Caco-2 (cell line): ENCODE results near the gene DYRK4. TPM values are rescaled to one million over a fixed set of nuclear protein-coding genes. Genes with fewer than 3 reads are reported as not detected.

Source experiments
- BruUV-seq: library from RNA; stranded (reverse); fragments of 400-500 nt; replicated peaks from 2 replicates; lab custom pipeline; 2021; lab: Mats Ljungman, UMichigan
- CTCF ChIA-PET: fragments of 300-600 bp; sonication (Branson Sonifier 250); formaldehyde crosslinking; loops from one replicate; lab custom pipeline; 2022; ENCODE audit warnings: antibody characterized with exemption; lab: Charles Lee
- POLR2A ChIA-PET: fragments of 300-600 bp; sonication (Branson Sonifier 250); formaldehyde crosslinking; loops from one replicate; lab custom pipeline; 2022; ENCODE audit warnings: antibody characterized with exemption; lab: Charles Lee
- DNase-seq, 2 experiments: peaks; one replicate each; pipeline versions ENCODE4 v3.0.0 to v3.0.0-alpha.2; 2020 to 2022
- H3K27me3 ChIP-seq: replicated peaks from 2 replicates; pipeline ENCODE4 v1.6.0; 2011; ENCODE audit warnings: low read length; ENCODE audit not compliant: control insufficient read depth, insufficient read depth
- H3K36me3 ChIP-seq: 2 replicates; pipeline ENCODE4 v1.5.1; 2011; ENCODE audit warnings: low read length; ENCODE audit not compliant: control insufficient read depth, insufficient read depth
- H3K4me1 ChIP-seq: fragments of 250-450 bp; sonication (Bioruptor Pico); 2 replicates; pipeline ENCODE4 v1.5.1; 2020; ENCODE audit warnings: mild to moderate bottlenecking
- H3K4me3 ChIP-seq: 2 replicates; pipeline ENCODE4 v1.5.1; 2011; ENCODE audit warnings: low read depth, mild to moderate bottlenecking, control low read depth, low read length
- H3K9me3 ChIP-seq: fragments of 250-450 bp; sonication (Bioruptor Pico); 2 replicates; pipeline ENCODE4 v1.5.1; 2020; ENCODE audit warnings: mild to moderate bottlenecking, moderate library complexity
- H3K27ac Mint-ChIP-seq: one replicate; pipeline ENCODE4 v1.8.0; 2022; ENCODE audit warnings: mixed read lengths; ENCODE audit not compliant: unreplicated experiment
- H3K27me3 Mint-ChIP-seq: one replicate; pipeline ENCODE4 v1.8.0; 2022; ENCODE audit warnings: mixed read lengths; ENCODE audit not compliant: insufficient read depth, unreplicated experiment
- H3K36me3 Mint-ChIP-seq: one replicate; pipeline ENCODE4 v1.8.0; 2022; ENCODE audit warnings: mild to moderate bottlenecking, mixed read lengths; ENCODE audit not compliant: insufficient read depth, unreplicated experiment
- H3K4me1 Mint-ChIP-seq: one replicate; pipeline ENCODE4 v1.8.0; 2022; ENCODE audit warnings: low read depth, mixed read lengths; ENCODE audit not compliant: unreplicated experiment
- H3K4me3 Mint-ChIP-seq: one replicate; pipeline ENCODE4 v1.8.0; 2022; ENCODE audit warnings: mild to moderate bottlenecking, moderate library complexity, mixed read lengths; ENCODE audit not compliant: unreplicated experiment
- H3K9me3 Mint-ChIP-seq: one replicate; pipeline ENCODE4 v1.8.0; 2022; ENCODE audit warnings: mixed read lengths; ENCODE audit not compliant: unreplicated experiment
- CTCF ChIP-seq, 2 experiments: fragments of 200-600 bp in 1 of 2; IDR thresholded peaks; 1 replicate in 1 of 2; 2 replicates in 1 of 2; pipeline versions ENCODE4 v1.5.1 to v1.8.0; 2011 to 2022; ENCODE audit warnings: antibody characterized with exemption in 1 of 2, control low read depth in 1 of 2, inconsistent platforms in 1 of 2, low read depth in 1 of 2, low read length in 1 of 2, mild to moderate bottlenecking in 1 of 2, moderate library complexity in 1 of 2; ENCODE audit not compliant: insufficient read depth in 1 of 2, severe bottlenecking in 1 of 2, unreplicated experiment in 1 of 2
- intact Hi-C: fragments of 100-400 bp; cut with micrococcal nuclease; formaldehyde crosslinking; loops from one replicate; pipeline ENCODE4 v1.10.0; 2022; ENCODE audit not compliant: unreplicated experiment
- total RNA-seq: library from RNA; stranded (reverse); gene quantifications from 2 replicates; pipeline ENCODE4 v1.2.3, GENCODE V29; 2022

The DYRK4 gene
- total RNA-seq, 1 experiment from 2014 or later: 7.7 TPM

DNA sequence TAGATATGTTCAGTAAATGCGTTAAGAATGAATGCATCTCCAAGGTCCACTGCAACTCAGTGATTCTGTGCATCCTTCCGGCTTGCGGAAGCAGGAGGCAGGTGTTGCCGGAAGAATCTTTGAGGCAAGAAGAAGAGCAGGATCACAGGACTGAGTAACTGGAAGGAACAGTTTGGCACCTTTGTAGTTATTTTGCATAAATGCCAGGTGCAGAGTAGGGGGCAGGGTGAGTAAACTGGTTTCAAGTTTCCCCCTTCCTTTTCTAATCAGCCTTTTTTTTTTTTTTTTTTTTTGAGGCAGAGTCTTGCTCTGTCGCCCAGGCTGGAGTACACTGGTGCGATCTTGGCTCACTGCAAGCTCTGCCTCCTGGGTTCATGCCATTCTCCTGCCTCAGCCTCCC is 22.3 kb downstream of the DYRK4 start:
- no peak overlapping the region for H3K27ac Mint-ChIP-seq
- peaks cover 35% of the 10 kb centered on the region for H3K27me3 Mint-ChIP-seq
- intact Hi-C loops: no loop called here
- H3K36me3 ChIP-seq: no peaks in the 10 kb centered on the region
- POLR2A ChIA-PET: no interaction called here
- no peaks in the 10 kb centered on the region for H3K9me3 Mint-ChIP-seq
- no peak overlapping the region for H3K4me3 ChIP-seq
- H3K4me1 ChIP-seq: no peaks in the 10 kb centered on the region
- no peak overlapping the region for H3K4me3 Mint-ChIP-seq
- CTCF ChIA-PET: no interaction called here
- BruUV-seq: no TSS peak
- no peaks in the 10 kb centered on the region for H3K4me1 Mint-ChIP-seq
- no peak for TF ChIP-seq CTCF (IDR thresholded peaks at IDR 0.05; ENCODE audit: insufficient read depth in 1 of 2, low read depth in 1 of 2, low read length in 1 of 2, severe bottlenecking in 1 of 2, unreplicated experiment in 1 of 2)
- H3K27me3 ChIP-seq: no peaks in the 10 kb centered on the region; the same call in 1 of the 2 replicates
- no peaks in the 10 kb centered on the region for H3K36me3 Mint-ChIP-seq
- no peaks in the 10 kb centered on the region for H3K9me3 ChIP-seq
- no peak for DNase-seq

GRCh38 chr12:4584896-4585295 is 22.9 kb downstream of the DYRK4 start:
- no TSS peak for BruUV-seq
- DNase-seq: no peak
- POLR2A ChIA-PET: no interaction called here
- no peaks in the 10 kb centered on the region for H3K36me3 Mint-ChIP-seq
- Histone ChIP-seq H3K4me3 (no peak overlapping the region), H3K4me1 (no peaks in the 10 kb centered on the region), H3K36me3 (no peaks in the 10 kb centered on the region), H3K9me3 (no peaks in the 10 kb centered on the region), H3K27me3 (no peaks in the 10 kb centered on the region; the same call in 1 of the 2 replicates)
- H3K27ac Mint-ChIP-seq: no peak overlapping the region
- H3K27me3 Mint-ChIP-seq: peaks cover 38% of the 10 kb centered on the region
- no peaks in the 10 kb centered on the region for H3K9me3 Mint-ChIP-seq
- no peaks in the 10 kb centered on the region for H3K4me1 Mint-ChIP-seq
- CTCF ChIA-PET: no interaction called here
- intact Hi-C loops: no loop called here
- H3K4me3 Mint-ChIP-seq: no peak overlapping the region
- no peak for TF ChIP-seq CTCF (IDR thresholded peaks at IDR 0.05; ENCODE audit: insufficient read depth in 1 of 2, low read depth in 1 of 2, low read length in 1 of 2, severe bottlenecking in 1 of 2, unreplicated experiment in 1 of 2)

DNA sequence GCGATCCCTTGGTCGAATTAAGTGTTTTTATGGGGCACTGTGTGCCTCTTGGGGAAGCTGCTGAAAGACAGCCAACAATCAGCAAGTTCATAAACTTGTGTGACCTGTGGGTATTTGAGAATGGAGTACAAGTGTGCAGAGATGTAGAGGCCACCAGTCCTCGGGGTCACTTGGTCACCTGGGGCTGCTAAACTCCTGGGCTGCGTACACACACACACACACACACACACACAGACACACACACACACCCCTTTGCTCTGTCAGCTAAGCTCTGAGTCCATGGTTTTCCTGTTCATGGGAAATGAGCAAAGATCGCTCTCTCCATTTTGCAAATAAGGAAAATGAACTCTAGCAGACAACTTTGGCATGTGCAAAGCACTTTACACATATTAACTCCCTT is 24.5 kb downstream of the DYRK4 start:
- CTCF ChIA-PET: interaction anchor here (0.6 kb wide), 1 partner anchor 236 kb away, joined by 3 read pairs; no protein-coding TSS in a partner anchor

More for the DNA sequence above, 24.5 kb downstream of the DYRK4 start:
- BruUV-seq: no TSS peak
- no peaks in the 10 kb centered on the region for H3K36me3 Mint-ChIP-seq
- peaks cover 38% of the 10 kb centered on the region for H3K27me3 Mint-ChIP-seq
- Histone ChIP-seq H3K4me3 (no peak overlapping the region), H3K9me3 (no peaks in the 10 kb centered on the region), H3K36me3 (no peaks in the 10 kb centered on the region), H3K27me3 (no peaks in the 10 kb centered on the region; the same call in 1 of the 2 replicates), H3K4me1 (no peaks in the 10 kb centered on the region)
- no peaks in the 10 kb centered on the region for H3K4me1 Mint-ChIP-seq
- TF ChIP-seq CTCF (IDR thresholded peaks at IDR 0.05; ENCODE audit: insufficient read depth in 1 of 2, low read depth in 1 of 2, low read length in 1 of 2, severe bottlenecking in 1 of 2, unreplicated experiment in 1 of 2): no peak
- intact Hi-C loops: no loop called here
- DNase-seq: no peak
- no peak overlapping the region for H3K27ac Mint-ChIP-seq
- no peak overlapping the region for H3K4me3 Mint-ChIP-seq
- no peaks in the 10 kb centered on the region for H3K9me3 Mint-ChIP-seq
- POLR2A ChIA-PET: no interaction called here
